HG02970 (cell line): Measurements from ENCODE around the gene FAM13C.

Source experiments
- ATAC-seq: cut with Tn5 transposase; IDR thresholded peaks from one replicate; pipeline ENCODE4 v1.9.1; 2021; ENCODE audit warnings: mild to moderate bottlenecking, moderate library complexity, moderate number of reproducible peaks; ENCODE audit not compliant: unreplicated experiment, low FRiP score

The FAM13C gene

GRCh38 chr10:59320355-59320754, 42.0 kb downstream of the FAM13C start:
- ATAC-seq = no peak

GRCh38 chr10:59319854-59320253, 42.5 kb downstream of the FAM13C start:
- ATAC-seq = no peak

- ATAC-seq = no peak
These were observed 45.3 kb downstream of the FAM13C start for GRCh38 chr10:59317066-59317465.

DNA sequence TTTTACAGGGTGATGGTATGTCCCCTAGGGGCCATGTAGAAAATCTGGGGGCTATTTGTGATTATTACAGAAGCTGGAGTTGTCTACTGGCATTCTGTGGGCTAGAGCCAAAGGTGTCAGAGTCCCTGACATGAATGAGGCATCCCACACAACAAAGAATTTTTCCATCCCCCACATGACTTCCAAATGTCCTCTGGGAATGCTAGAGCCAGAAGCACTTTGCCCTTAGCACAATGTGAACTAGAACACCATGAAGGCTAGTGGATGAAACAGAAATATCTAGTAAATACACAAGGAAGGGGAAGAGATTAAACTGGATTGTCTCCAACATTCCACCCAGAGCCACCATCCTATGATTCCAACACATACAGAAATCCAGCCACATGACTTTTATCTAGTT, 46.9 kb downstream of the FAM13C start:
- ATAC-seq = no peak

GRCh38 chr10:59314268-59314667, 48.1 kb downstream of the FAM13C start:
- no peak for ATAC-seq

DNA sequence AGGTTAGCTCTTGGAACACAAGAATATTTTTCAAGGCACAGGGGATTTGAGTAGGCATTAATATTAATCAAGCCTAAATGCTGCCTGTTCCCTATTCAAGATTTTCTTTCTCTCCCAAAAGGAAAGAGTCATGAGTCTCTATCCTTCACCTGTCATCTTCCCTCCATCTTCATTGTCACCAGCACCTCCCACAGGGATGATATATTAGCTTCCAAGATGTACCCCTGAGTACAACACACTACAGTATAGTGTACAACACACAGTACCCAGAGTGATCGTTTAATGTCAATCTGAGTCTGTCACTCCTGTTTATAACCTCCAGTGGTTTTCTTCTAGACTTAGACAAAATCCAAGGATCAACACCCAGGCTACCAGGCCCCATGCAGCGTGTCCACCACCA, 50.1 kb downstream of the FAM13C start:
- no peak for ATAC-seq

DNA sequence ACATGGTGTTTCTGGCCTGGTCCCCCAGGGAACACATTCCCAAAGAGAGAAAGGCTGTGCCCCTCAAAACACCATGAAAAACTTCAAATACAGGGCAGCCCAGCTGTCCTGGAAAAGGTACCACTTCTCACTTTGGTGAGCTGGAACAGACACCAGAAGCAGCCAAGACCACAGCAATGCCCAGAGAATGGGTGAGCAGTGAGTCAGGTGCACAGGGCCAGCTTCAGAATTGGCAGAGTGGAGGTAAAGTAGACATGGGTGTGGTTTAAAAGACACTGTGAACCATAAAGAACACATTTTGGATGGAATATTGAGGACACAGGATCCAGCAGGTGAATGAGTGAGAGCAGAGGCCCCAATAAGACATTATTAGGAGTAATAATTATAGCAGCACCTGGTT, 51.3 kb downstream of the FAM13C start:
- no peak for ATAC-seq

GRCh38 chr10:59310324-59310914, 51.9 kb downstream of the FAM13C start:
- ATAC-seq = no peak

DNA sequence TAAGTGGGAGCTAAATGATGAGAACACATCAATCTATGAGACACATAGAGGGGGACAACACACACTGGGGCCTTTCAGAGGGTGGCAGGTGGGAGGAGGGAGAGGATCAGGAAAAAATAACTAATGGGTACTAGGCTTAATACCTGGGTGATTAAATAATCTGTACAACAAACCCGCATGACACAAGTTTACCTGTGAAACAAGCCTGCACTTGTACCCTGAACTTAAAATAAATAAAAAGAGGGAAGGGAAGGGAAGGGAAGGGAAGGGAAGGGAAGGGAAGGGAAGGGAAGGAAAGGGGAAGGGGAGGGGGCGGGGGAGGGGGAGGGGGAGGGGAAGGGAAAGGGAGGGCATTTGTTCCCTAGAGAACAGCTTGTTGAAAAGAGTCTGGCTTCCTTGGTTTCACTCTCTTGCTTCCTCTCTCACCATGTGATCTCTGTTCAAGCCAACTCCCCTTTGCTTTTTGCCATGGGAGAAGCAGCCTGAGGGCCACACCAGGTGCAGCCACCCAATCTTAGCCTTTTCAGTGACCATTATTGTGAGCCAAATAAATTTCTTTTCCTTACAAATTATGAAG, 57.7 kb downstream of the FAM13C start:
- ATAC-seq = no peak

DNA sequence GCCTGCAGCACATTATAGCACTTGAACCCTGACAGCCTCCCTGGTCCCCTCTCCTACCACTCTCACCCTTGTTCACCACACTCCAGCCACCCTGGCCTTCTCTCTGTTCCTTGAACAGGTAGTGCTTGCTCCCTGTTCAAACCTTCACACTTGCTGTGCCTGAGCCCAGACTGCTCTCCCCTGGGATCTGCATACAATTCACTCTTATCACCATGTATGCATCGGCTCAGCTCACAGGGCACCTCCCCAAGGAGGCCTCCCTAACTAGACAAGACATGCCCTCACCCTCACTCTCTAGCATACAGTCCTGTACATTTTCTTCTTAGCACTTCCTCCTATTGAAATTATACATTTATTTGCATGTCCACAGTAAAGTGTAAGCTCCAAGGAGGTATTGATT, 59.3 kb downstream of the FAM13C start:
- ATAC-seq = no peak

GRCh38 chr10:59302381-59302780, 60.0 kb downstream of the FAM13C start:
- no peak for ATAC-seq

DNA sequence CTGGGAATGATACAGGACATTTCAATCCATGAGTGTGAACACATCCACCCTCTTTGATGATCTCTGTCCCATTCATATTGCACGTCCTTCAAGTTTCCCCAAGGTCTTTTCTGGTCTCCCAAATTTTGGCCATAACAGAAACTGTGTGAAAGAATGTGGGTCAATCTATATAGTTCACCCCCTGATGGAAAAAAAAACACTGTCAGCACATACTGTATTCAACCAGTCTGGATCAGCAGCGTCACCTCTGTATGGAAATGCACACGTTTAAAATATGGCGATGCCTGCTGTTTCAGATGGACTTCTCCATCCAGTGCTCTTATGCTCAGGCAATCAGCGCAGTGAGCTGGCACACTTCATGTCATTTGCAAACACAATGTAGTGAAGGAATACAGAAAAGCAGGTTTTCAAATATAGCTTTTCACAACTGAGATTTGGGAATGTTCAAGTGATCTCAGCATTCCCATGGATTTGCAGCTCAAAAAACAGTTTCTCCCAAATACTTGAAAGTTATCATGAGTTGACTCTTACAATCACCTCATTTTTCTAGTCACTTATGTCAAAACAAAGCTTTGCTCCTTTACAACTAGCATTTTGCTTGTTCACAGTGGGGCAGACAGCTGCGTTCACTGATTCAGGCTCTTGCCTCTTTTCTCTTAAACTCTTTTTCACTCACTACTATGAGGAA, 61.1 kb downstream of the FAM13C start:
- no peak for ATAC-seq

DNA sequence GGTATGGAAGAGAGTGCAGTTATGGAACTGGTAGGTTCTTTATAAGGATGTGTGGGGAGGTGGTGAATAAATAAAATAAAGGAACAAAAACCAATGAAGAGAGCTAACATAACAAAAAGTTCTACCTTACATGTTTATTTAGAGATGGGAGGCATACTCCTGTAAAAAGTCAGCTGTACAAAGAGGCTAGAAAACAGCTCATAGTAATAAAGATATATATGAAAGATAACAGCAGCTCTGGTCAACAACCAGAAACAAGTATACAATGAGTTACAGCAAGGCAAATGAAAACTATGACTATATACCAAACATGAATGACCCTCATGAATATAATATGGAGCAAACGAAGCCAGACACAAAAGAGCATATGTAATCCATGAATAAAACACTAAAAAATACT, 62.0 kb downstream of the FAM13C start:
- no peak for ATAC-seq

DNA sequence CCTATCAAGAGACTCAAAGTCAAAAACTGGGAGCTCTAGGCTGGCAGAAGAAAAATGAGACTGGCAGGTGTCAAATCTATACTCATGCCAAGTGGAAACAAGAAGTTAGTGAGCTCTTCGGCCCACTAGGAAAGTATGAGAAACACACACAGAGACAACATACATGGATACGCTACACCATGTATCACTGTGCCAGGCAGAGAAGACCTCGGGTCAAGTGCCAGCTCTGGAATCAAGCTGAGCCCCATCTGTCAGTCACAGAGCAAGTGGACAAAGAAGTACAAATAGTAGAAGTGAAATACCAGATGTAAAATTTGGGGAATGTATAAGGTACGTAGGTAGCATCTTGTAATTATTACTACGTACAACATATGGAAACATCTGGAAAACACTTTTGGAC, 62.4 kb downstream of the FAM13C start:
- ATAC-seq = no peak

DNA sequence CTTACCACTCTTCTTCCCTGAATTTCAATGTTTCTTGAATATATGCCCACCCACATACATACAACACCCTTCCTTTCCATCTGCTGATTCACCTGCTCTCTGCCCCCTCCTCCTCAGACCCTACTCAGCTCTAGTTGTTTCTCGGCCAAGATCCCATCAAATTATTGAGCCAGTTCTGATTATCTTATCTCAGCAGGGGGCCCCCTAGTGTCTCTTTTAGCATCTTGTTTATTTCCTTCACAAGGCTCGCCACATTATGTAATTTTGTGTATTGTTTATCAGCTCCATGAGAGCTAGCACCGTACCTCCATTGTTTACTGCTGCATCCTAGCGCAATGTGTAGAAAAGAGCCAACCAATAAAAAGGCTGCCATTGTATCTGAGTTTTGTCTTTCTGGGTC, 71.9 kb downstream of the FAM13C start:
- ATAC-seq = no peak

DNA sequence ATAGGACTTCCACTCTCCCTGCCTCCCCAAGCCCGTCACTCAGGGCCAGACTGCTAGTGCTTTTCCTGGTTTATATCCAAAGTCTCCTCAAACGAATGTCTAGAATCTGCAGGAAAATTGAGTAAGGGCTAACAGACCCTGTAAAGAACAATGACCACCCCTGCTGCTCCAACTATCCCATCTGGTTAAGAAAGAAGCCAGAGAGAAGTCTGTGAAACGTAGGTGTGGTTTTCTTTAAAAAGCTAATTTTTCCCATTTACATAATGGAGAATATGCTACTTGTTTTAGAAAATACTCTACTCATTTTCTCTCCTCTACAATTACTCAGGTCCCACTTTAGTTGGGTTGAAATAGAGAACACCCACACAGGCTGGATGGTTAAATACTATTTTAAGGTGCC, 72.5 kb downstream of the FAM13C start:
- ATAC-seq = no peak

GRCh38 chr10:59287587-59288255, 74.6 kb downstream of the FAM13C start:
- ATAC-seq = no peak

- ATAC-seq = no peak
These were observed 76.5 kb downstream of the FAM13C start for GRCh38 chr10:59285848-59286247.

DNA sequence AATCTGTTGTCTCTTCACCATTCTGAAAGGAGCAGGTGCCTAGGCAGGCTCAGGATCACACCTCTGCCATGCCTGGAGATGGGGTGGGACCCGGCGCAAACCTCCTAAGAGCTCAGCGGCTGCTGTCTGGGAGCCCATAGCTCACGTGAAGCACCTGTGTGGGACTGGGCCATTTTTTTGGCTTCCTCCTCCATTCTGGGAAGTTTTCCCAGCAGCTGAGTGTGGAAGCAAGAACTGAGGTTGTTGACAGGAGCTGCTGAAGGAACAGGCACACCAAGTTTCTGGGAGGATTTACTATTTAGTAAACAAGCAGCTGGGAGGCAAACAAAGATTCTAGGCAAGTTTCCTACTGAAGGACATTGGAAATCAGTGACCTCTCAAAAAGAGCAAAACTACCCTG, 77.3 kb downstream of the FAM13C start:
- ATAC-seq = no peak

- no peak for ATAC-seq
These were observed 78.0 kb downstream of the FAM13C start for GRCh38 chr10:59284118-59284975.
